DMS79 treated with DMSO at 0.1 percent for 48 hours (cell line): ENCODE measurements around the gene OCEL1.
"Not testable (repeated sequence)": the region's sequence is repeated elsewhere in the genome, so short reads cannot be mapped to it uniquely, and the experiment has no call there.

ENCODE experiments used
- DNase-seq: peaks from one replicate; lab custom pipeline; 2025; lab: John Stamatoyannopoulos, UW

The OCEL1 gene, protein sequence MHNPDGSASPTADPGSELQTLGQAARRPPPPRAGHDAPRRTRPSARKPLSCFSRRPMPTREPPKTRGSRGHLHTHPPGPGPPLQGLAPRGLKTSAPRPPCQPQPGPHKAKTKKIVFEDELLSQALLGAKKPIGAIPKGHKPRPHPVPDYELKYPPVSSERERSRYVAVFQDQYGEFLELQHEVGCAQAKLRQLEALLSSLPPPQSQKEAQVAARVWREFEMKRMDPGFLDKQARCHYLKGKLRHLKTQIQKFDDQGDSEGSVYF

DNA sequence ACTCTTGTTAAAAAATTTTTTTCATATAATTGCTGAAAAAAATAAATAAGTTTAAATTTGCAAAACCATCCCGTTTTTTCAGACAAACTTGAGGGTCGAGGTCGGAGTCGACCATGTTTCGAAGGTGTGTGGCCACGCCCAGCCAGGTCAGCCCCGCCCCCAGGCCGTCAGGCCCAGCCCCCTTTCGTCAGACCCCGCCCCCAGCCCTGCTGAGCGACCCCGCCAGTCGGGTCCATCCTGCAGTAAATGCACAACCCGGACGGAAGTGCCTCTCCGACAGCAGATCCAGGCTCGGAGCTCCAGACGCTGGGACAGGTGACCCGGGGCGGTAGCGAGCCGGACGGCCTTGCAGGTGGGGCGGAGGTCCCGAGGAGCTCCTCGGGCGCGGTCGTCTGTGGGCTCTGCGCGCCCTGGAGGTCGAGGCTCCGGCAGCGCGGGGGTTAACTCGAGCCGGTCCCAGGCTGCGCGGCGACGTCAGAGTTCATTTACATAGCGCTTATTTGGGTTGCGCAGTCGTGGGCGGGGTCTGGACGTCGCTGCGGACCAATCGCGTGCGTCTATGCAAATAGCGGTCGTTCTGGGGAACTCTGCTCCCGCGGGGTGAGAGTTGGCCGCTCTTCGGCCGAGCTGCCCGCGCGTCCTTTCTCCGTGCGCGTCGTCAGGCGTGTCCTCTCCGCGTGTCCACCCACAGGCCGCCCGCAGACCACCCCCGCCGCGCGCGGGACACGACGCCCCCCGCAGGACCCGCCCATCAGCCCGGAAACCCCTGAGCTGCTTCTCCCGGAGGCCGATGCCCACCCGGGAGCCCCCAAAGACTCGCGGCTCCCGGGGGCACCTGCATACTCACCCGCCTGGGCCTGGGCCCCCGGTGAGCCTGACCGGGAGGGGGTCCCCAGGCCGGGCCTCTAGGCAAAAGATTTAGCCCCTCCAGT is at the start of gene OCEL1:
TSS of gene OCEL1 (plus strand) at position 225 of the 932 bp plus-strand sequence. CDS start at position 247, 22 bp downstream.
- DNase-seq: peak; percentile 95

DNA sequence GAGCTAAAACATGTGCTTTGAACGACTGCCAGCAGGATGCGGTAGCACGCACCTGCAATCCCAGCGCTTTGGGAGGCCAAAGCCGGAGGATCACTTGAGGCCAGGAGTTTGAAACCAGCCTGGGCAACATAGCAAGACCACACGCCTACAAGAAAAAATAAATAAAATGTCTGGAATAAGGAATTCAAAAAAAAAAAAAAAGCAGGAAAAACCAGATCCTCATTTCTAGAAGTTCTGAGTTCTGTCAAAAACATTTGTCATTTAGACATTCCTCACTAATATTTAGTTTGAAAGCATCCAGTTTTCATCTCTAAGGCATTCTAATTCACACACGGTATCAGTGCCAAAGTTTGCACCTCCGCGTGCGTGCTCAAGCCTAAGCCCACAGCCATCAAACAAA is 47.7 kb upstream of the OCEL1 start:
- DNase-seq: no peak

DNA sequence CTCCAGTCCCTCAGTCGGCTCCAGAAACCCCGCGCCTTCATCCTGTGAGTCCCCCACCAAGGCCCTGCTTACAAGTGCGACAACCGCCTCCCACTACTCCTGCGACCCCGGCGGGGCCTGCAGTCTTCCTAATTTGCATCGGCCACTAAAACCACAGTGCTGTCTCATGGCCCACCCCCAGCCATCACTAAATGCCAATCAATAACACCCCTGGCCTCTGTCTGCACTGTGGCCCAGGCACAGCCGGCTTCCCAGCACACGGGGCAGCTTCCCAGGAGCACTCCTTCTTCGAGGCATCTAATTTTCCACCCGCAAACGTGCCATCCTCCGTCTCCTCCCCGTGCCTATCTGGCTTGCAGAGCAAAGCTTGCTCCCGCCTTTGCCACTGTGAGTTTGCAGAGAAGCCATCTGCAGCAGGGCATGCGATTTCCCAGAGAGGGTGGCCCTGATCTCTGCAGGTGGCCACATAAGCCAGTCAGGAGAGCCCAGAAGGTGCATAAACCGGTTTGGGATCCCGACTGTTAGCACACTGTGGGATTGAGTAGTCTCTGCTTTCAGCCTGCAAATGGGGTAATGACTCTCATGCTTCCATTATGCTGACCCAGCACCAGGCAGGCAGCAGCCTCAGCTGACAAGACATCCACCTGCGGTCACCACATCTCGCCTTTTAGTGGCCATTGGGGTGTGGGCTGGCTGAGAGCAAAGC is 44.9 kb upstream of the OCEL1 start:
- DNase-seq: no peak

DNA sequence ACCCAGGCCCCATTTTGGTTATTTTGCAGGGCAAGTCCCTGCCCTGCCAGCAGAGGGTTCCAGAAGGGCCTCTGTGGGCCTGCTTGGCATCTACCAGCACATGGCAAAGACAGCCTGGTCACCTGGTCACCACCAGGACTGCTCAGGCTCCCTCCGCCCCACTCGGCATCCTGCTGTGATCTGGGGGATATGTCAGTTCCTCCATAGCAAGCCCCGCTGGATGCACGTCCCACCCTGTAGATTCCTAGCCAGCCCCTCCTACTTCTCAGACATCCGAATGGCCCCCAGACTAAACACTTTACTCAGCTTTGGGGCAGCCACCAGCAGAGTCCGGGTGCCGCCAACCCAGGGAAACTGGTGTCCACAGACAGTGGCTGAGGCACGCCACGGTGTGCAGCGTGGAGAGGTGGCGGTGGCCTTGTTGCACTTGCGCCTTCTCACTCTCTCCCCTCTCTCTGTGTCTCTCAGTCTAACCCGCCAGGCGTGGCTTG is 42.7 kb upstream of the OCEL1 start:
- no peak for DNase-seq

DNA sequence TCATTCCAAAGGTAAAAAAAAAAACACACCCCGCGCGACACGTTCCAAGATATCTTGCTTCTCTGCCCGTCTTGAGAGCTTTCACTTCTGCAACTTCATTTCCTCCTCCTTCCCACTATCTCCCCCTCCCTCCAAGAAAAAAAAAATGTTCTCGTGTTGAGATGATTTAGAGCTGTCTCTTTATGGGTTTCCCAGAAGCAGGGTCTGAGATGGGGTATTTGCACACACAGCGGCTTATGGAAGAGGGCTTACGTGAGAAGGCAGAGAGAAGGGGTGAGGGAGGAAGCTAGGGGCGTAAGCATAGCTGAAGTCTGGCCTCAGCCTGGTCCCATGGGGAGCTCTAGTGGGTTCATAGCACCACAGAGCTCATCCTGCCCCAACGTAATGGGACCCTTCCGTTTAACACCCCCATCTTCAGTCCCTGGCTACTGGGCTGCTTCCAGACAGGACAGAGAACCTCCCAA is 42.1 kb upstream of the OCEL1 start:
- no peak for DNase-seq

DNA sequence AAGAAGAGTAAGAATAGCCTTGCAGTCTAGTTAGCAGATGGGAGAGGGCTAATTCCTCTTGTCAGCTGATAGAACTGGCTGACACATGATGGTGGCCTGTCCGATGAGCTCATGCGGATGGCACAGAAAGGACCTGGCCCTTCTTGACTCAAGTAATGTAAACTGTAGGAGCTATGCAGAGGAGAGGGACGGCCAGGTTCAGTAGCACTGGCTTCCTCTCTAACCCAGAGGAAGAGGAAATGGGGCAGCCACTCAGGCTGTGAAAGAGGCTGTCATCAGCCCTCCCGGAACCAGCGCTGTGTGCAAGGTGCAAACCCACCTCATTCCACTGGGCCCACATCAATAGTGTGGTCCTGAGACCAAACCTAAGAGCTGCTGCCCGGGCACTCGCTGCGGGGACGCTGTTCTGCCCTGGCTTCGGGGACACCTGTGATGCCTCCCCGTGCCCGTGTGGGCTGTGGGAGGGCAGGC is 41.6 kb upstream of the OCEL1 start:
- no peak for DNase-seq

DNA sequence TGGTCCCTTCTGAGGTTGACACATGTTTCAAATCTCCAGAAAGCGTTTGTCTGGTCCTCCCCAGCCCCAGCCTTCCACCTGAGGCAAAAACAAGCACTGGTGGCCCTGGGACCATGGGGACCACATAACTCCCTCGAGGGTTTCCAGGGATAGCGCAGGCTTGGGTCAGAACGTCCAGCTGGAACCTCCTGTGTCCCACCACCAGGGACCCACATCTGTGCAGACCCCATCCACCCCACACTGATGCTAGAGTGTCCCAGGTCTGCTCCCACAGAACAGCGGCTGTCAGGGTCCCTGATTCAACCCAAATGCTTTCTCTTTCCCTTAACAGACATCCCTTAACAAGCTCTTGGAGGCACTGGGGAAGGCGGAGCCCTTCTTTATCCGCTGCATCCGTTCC is 40.4 kb upstream of the OCEL1 start:
- no peak for DNase-seq

DNA sequence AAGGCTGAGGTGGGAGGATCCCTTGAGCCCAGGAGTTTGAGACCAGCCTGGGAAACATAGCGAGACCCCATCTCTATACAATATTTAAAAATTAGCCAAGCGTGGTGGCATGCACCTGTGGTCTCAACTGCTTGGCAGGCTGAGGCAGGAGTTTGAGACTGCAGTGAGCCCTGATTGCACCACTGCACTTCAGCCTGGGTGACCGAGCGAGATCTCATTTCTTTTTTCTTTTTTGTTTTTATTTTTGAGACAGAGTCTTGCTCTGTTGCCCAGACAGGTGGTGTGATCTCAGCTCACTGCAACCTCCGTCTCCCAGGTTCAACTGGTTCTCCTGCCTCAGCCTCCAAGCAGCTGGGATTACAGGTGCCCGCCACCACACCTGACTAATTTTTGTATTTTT is 34.3 kb upstream of the OCEL1 start:
- DNase-seq: not testable (repeated sequence)

DNA sequence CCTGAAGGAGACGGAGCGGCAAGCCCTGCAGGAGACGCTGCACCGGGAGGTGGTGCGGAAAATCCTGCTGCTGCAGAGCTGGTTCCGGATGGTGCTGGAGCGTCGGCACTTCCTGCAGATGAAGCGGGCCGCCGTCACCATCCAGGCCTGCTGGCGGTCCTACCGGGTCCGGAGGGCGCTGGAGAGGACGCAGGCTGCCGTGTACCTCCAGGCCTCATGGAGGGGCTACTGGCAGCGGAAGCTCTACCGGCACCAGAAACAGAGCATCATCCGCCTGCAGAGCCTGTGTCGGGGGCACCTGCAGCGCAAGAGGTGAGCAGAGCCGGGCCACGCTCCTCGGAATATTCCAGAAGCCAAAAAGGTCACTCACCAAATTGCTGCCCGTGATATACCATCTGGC is 33.3 kb upstream of the OCEL1 start:
- no peak for DNase-seq

DNA sequence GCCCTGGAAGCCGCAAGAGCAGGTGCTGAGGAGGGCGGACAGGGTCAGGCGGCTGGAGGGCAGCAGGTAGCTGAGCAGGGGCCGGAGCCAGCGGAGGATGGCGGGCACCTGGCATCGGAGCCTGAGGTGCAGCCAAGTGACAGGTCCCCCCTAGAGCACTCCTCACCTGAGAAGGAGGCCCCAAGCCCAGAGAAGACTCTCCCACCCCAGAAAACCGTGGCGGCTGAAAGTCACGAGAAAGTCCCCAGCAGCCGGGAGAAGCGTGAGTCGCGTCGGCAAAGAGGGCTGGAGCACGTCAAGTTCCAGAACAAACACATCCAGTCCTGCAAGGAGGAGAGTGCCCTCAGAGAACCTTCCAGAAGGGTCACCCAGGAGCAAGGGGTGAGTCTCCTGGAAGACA is 31.4 kb upstream of the OCEL1 start:
- DNase-seq: no peak

DNA sequence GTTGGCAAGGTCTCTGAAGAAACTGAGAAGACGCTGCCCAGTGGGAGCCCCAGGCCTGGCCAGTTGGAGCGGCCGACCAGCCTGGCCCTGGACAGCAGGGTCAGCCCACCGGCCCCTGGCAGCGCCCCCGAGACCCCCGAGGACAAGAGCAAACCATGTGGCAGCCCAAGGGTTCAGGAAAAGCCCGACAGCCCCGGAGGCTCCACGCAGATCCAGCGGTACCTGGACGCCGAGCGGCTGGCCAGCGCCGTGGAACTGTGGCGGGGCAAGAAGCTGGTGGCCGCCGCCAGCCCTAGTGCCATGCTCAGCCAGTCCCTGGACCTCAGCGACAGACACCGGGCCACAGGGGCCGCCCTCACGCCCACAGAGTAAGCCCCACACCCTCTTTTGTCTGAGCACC is 30.9 kb upstream of the OCEL1 start:
- DNase-seq: no peak

DNA sequence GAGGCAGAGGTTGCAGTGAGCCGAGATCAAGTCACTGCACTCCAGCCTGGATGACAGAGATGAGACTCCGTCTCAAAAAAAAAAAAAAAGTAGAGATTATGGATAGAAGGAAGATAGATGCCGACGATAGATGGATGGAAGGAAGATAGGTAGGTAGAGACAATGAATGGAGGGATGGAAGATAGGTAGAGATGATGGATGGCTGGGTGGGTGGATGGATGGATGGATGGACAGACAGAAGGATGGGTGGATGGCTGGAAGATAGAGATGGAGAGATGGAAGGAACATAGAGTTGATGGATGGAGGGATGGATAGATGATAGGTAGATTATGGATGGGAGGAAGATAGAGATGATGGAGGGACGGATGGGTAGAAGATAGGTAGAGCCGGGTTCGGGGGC is 29.4 kb upstream of the OCEL1 start:
- no peak for DNase-seq

DNA sequence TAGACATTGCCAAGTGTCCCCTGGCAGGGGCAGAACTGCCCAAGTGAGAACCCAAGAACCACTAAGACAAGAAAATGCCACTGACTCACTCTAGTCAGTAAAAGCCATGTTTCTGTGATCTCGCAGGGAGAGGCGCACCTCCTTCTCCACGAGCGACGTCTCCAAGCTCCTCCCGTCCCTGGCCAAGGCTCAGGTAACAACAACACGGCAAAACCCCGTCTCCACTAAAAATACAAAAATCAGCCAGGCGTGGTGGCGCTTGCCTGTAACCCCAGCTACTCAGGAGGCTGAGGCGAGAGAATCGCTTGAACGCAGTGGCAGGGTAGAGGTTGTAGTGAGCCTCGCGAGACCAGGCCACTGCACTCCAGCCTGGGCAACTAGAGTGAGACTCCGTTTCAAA is 28.4 kb upstream of the OCEL1 start:
- DNase-seq: no peak

DNA sequence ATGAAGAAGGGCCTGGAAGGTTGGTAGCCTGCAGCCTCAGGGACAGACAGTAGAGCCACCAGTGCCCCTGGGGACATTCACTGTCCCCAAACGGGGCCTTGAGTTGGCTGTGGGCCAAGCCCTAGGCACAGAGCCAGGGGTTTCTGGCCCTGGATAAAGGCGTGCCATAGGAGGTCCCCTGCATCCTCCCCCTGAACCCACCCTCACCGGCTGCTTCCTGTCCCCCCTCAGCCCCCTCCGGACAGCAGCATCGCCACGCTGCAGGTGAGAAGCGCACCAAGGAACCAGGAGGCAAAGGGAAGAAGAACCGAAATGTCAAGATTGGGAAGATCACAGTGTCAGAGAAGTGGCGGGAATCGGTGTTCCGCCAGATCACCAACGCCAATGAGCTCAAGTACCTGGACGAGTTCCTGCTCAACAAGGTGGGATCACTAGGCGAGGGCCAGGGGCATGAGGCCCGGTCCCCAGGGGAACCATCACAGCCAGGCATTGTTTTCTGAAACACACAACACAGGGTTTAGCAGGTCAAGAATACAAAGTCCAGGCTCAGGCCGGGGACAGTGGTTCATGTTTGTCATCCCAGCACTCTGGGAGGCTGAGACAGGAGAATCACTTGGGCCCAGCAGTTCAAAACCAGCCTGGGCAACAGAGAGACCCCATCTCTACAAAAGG is 25.5 kb upstream of the OCEL1 start:
- DNase-seq: no peak

DNA sequence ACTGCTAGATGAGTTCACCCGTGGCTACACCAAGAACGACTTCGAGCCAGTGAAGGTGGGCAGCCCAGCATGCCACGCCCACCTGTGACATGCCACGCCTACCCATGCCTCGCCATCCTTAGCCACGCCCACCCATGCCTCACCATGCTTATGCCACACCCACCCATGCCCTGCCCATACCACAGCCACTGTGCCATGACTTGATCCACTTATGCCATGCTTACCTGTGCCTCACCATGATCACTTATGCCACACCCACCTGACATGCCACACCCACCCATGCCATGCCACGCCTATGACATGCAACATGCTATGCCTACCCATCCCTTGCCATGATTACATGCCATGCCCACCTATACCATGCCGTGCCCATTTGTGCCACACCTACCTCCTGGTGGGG is 23.8 kb upstream of the OCEL1 start:
- no peak for DNase-seq

DNA sequence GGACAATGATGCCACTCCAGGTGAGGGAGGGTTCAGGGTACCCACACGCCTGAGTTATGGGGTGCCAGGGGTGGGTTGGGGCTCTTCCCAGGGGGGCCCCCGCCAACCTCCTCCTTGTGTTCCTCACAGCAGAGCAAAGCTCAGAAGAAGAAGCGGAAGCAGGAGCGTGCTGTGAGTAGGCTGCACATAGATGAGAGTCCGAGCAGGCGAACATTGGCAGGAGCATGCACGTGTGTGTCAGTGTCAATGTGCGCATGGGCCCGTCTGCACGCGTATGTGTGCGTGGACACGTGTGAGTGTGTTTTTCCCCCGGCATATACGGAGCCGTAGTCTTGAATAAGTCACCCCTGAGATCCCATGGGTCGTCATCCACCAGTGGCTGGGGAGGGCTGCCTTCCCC is 23.3 kb upstream of the OCEL1 start:
- DNase-seq: no peak

DNA sequence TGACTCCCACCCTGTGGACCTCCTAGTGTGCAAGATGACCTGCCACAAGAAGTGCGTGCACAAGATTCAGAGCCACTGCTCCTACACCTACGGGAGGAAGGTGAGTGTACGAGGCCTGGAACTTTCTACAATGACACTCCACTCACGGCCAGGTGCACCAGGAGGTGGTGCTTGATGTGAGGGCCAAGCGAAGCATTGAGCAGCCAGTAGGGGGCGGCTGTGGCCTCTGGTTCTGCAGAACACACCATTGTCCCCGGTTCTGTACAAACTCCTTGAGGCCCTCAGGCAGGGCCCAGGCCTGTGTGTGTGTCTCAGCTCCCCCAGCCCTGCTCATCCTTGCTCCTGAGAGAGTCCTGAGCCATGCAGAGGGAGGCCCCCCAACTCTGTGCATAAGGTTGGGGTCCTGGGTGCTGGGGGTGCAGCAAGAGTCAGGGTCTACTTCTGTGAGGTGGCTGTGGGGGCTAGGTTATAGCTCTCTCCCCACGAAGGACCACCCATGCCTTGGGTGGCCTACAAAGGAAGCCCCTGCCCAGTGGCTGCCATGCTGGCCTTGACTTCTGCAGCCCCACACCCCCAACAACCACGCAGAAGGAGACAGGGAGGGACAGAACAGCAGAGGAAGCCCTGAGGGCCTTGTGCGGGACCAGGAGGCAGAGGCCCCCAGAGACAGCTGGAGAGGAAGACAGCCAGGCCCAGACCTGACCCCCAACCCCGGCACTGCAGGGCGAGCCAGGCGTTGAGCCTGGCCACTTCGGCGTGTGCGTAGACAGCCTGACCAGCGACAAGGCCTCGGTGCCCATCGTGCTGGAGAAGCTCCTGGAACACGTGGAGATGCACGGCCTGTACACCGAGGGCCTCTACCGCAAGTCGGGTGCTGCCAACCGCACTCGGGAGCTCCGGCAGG is 20.5 kb upstream of the OCEL1 start:
- DNase-seq: no peak

DNA sequence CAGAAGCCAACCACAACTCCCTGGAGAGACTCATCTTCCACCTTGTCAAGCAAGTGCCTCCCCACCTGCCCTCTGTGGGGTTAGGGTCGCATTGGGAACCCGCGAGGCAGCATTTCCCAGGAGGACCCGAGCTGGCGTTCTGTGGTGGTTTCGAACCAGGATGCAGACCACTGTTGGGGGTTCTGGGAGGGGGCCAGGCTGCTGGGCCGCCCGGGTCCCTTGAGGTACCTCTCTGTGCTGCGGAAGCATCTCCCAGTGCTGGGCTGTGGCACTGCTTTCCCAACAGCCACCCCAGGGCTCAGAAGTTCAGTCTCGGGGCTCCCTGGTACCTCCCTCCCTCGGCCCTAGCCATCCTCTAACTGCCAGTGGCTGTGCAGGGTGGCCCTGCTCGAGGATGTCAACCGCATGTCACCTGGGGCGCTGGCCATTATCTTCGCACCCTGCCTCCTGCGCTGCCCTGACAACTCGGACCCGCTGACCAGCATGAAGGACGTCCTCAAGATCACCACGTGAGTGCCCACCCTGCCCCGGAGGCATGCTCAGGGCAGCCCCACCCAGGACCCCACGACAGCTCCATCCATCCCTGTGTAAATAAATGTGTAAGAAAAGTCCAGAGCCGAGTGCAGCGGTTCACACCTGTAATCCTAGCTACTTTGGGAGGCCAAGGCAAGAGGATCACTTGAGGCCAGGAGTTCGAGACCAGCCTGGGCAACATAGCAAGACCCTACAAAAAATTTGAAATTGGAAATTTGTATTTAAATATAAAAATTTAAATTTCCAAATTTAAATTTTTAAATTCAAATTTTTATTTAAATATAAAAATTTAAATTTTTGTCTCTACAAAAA is 19.1 kb upstream of the OCEL1 start:
- DNase-seq: no peak

DNA sequence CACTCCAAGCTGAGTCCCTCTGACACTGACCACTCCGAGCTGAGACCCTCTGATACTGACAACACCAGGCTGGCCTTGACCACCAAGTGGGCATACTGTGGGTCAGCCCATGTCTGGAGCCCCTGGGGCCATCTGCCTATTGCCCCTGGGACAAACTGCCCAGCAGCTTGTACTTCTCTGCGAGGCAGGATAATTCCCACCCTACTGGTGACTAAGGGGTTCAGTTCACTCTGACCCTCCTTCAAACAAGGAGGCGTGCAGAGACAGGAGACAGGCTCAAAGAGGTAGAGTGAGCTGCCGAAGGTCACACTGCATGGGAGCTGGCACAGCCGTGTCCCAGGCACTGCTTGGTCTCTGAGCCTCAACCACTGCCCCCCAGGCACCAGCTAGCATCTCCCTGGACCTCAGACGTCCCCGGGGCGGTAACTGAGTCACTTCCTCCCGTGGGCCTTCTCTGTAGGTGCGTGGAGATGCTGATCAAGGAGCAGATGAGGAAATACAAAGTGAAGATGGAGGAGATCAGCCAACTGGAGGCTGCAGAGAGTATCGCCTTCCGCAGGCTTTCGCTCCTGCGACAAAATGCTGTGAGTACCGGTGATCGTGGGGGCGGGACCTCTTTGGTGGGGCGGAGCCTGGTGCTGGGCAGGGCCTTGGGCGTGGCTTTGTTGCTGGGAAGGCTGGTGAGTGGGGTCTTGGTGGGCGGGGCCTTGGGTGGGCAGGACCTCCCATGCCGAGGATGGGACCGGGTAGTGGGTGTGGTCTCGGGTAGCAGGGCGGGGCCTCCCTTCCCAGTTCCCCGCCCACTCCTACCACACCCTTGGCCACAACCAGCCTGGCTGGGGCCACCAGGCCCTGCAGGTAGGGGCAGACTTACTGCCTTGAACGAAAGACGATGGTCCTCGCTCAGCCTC is 16.6 kb upstream of the OCEL1 start:
- no peak for DNase-seq
